Choroid plexus epithelial cell (primary cell): ENCODE measurements around the gene MLXIP.
A peak's percentile ranks its signal among the peaks of the same experiment; 100 is the strongest.

Source experiments
- DNase-seq: peaks from one replicate; pipeline ENCODE4 v3.0.0-alpha.2; 2010; ENCODE audit warnings: low read depth
- H3K4me3 ChIP-seq: 2 replicates; pipeline ENCODE4 v1.5.1; 2011; ENCODE audit warnings: low read depth, mild to moderate bottlenecking, control low read depth, low read length, moderate library complexity
- TF ChIP-seq, protein P1 (sequence below): conservative IDR thresholded peaks from 2 replicates; pipeline ENCODE4 v1.5.1; 2011; ENCODE audit warnings: low read depth, mild to moderate bottlenecking, control low read depth, inconsistent platforms, low read length, moderate library complexity

MLXIP gene

DNA sequence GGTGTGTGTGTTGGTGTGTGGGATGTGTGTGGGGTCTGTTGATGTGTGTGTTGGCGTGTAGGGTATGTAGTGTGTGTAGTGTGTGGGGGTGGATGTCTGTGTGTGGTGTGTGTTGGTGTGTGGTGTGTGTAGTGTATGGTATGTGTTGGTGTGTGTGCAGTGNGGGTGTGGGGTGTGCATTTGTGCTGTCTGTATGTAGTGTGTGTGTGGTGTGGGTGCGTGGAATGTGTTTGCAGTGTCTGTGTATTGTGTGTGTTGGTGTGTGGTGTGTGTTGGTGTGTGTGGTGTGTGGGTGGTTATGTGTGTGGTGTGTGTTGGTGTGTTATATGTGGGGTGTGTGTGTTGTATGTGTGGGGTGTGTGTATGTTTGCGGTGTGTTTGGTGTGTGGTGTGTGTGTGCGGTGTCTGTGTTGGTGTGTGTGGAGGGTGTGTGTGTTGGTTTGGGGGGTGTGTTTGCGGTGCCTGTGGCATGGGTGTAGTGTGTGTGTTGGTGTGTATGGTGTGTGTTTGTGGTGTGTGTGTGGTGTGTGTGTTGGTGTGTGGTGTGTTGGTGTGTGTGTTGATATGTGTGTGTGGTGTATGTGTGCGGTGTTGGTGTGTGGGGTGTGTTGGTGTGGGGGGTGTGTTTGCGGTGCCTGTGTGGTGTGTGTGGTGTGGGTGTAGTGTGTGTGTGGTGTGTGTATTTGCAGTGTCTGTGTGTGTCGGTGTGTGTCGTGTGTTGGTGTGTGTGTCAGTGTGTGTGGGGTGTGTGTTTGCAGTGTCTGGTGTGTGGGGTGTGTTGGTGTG lies 14.7 kb downstream of the MLXIP start:
- H3K4me3 ChIP-seq, result no peak overlapping the region
- TF ChIP-seq, protein P1, sequence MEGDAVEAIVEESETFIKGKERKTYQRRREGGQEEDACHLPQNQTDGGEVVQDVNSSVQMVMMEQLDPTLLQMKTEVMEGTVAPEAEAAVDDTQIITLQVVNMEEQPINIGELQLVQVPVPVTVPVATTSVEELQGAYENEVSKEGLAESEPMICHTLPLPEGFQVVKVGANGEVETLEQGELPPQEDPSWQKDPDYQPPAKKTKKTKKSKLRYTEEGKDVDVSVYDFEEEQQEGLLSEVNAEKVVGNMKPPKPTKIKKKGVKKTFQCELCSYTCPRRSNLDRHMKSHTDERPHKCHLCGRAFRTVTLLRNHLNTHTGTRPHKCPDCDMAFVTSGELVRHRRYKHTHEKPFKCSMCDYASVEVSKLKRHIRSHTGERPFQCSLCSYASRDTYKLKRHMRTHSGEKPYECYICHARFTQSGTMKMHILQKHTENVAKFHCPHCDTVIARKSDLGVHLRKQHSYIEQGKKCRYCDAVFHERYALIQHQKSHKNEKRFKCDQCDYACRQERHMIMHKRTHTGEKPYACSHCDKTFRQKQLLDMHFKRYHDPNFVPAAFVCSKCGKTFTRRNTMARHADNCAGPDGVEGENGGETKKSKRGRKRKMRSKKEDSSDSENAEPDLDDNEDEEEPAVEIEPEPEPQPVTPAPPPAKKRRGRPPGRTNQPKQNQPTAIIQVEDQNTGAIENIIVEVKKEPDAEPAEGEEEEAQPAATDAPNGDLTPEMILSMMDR, result no peak
- DNase-seq, result no peak

GRCh38 chr12:122094137-122094734 lies 15.7 kb downstream of the MLXIP start:
- no peak for DNase-seq
- H3K4me3 ChIP-seq, result no peak overlapping the region
- TF ChIP-seq, protein P1, result no peak

DNA sequence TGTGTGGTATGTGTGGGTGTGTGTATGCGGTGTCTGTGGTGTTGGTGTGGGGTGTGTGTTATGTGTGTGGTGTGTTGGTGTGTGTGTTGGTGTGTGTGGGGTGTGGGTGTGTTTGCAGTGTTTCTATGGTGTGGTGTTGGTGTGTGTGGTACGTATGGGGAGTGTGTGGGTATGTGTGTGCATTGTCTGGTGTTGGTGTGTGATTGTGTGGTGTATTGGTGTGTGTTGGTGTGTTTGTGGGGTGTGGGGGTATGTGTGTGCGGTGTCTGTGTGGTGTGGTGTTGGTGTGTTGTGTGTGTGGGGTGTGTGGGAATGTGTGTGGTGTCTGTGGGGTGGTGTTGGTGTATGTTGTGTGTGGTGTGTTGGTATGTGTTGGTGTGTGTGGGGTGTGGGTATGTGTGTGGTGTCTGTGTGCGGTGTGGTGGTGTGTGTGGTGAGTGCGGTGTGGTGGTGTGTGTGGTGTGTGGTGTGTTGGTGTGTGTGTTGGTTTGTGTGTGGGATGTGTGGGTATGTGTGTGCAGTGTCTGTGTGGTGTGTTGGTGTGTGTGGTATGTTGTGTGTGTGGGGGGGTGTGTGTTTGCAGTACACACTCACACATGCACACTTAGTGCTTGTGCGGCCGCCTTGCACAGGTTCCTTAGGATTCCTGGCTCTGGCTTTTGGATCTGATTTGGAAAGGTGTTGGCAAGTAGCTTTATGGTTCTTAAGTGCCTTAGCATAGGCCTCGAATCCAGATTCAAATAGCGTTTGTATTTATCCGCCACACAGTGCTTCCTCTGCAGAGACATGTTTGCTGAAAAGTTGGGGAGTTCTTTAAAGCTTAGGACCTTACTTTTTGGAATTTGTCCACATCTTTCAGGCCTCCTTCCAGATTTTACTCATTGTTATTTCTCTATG lies 16.4 kb downstream of the MLXIP start:
- TF ChIP-seq, protein P1, result no peak
- DNase-seq, result peak; percentile 58
- H3K4me3 ChIP-seq, result no peak overlapping the region

GRCh38 chr12:122096014-122096413 lies 17.5 kb downstream of the MLXIP start:
- TF ChIP-seq, protein P1, result no peak
- no peak for DNase-seq
- no peak overlapping the region for H3K4me3 ChIP-seq

DNA sequence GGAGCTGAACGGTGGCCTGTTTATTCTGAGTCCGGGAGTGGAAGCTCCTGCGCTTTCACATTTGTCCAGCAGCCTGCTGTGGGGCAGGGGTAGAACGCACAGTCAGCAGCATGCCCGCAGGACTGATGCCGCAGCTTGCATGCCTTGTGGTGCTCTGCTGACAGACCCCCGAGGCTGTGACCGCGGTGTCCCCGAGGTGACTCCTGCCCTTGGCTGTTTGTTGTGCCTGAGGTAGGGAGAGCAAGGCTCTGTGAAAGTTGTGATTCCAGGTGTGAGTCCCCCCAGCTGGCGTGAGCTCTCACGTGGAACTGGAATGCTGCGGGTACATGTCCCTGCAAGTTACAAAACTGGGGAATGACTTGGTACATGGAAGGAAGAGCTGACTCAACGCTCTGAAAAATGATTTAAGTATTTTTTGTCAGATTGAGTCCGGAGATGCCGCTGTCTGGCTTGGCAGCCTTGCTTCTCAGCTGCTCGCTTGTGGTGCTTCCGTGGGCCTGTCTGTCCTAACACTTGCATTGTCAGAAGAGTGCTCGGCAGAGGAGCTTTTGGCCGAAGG lies 18.1 kb downstream of the MLXIP start:
- no peak overlapping the region for H3K4me3 ChIP-seq
- TF ChIP-seq, protein P1, result no peak
- DNase-seq, result no peak

DNA sequence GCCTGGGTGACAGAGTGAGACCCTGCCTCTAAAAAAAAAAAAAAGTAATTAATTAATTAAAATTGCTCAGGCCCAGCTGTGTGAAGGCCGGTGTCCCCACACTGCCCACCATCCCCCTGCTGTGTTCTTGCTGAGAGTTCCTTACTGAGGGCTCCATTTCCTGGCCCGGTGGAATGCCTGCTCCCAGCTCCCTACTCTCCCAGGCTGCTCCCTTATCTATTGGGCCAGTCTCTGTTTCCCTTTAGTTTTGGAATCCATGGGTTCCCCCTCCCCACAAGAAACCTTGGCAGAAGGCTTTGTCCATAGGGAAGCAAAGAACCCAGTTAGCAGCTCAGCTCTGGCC lies 19.0 kb downstream of the MLXIP start:
- H3K4me3 ChIP-seq, result no peak overlapping the region
- DNase-seq, result no peak
- TF ChIP-seq, protein P1, result no peak
